NCI-H1417 treated with DMSO at 0.1 percent for 48 hours (cell line): ENCODE results near the gene PPME1.

Experiments used
- DNase-seq: peaks from one replicate; lab custom pipeline; 2025; lab: John Stamatoyannopoulos, UW

PPME1 gene

DNA sequence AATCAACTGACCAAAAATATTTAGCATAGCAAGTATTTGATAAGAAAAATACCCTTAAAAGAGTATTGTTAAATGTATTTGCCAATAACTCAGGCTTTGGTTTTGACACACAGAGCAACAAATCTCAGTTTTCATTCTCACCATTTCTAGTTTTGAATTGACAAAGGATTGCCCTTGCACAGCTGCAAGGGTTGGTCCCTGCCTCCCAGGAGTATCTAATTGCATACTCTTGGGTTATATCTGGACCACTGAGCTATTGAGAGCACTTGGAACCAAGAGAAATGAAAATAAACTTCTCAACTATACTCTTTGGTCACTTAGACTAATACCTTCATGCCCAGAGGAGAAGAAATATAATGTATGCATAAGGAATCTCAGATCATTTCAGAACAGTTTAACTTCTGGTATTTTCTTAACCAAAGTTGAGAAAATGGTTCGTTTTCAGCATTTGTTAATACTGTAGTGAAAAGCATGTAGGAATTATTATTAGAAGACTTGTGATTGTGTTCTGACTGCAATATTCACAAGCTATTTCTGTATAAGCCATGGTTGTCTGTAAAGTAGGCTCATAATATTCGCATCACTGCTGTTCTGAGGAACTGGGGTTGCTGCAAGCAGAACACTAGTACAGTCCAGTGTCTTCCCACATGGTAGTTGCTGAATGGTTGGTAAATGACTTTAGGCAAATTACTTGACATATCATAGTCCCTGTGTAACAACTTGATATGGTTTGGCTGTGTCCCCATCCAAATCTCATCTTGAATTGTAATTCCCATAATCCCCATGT is 8.2 kb upstream of the PPME1 start:
- no peak for DNase-seq

DNA sequence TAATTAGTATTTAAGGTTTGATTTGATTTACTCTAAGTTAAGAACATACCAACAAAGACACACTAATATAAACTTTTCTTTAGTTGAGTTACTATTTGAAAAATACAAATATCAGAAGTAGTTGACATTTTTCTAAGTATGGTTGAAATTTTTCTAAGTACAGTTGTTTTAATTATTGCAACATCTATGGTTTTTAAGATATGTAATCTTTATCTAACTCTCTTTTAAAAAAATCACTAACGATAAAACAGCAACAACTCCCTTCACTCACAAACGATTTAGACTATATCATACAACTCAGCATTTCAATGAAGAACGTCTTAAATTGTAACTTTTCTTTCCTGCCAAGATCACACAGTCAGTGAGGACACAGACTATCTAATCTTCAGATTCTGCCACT is 2.3 kb upstream of the PPME1 start:
- no peak for DNase-seq

DNA sequence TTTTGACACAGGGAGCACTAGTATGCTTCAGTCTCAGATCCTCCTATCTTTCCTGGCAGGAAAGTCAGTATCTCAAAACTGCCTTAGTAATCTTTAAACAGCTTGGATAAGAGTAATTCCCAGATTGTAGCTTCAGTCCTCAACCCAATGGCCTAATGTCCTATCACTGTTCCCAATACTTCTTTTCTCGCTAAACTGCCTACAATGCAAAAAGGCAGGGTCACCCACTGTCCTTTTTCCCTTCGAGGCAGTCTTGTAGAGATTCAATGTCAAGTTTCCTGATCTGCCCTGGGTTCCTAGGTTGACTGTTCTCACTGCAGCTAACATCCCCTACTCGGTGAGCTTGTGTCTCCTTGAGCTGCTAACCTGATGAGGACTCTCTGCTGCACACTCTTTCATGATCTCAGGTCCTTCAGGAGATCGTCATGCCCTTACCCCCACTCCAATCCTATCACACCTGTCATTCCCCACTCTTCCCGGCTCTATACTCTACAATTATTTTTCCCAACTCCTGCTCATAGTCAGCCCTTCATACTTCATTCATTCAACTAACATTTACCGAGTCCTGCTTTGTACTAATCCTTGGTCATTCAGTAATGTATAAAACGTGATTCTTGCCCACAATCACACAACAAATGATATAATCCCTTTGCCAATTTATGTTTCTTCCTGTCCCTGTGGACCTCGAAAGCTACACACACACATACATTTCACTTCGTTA is 1.2 kb upstream of the PPME1 start:
- no peak for DNase-seq

DNA sequence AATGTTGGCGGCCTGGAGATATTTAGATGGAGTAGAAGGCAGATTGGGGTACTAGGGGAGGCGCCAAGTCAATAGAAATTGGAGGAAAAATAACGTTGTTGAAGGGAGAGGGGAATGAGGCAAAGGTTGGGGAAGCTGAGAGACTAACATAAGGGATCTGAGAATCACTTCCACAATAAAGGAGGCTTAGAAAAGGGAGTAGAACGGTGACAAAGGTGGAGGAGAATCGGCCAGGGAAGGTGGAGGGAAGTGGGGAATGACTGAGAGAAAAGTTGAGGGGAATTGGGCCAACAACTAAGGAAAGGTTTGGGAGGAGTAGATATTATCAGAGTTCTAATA is 510 bp downstream of the PPME1 start:
- no peak for DNase-seq

DNA sequence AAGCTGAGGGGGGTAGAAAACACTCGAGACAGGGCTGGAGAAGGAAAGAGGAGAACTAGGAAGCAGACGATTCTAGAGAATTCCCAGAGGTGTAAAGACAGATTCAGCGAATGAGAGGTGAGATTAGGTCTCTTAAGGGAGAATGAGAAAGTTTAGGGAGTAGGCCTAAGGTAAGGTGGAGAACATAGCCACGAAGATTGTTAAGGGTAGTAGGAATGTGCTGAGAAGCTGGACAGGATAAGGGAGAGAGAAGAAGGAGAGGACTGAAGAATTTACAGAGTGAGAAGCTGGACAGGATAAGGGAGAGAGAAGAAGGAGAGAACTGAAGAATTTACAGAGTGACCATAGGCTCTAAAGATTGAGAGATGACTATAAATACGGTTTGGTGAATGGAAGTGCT is 908 bp downstream of the PPME1 start:
- no peak for DNase-seq

DNA sequence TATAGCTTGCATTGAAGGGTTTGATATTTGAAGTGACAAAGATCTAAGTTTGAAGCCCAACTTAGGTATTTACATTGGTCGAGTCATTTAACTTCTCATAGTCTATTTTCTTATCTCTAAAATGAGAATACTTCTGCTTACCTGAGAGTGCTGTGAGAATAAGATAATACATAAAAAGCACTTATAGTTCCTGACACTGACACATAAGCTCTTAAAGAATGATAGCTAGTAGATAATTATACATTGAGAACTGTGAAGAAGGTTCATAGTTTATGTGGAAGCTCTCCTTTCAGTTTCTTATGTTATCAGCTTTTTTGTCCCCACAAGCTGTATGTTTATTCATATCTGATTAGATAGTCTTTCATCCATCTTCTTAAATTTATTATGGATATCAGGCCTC is 4.8 kb downstream of the PPME1 start:
- no peak for DNase-seq

DNA sequence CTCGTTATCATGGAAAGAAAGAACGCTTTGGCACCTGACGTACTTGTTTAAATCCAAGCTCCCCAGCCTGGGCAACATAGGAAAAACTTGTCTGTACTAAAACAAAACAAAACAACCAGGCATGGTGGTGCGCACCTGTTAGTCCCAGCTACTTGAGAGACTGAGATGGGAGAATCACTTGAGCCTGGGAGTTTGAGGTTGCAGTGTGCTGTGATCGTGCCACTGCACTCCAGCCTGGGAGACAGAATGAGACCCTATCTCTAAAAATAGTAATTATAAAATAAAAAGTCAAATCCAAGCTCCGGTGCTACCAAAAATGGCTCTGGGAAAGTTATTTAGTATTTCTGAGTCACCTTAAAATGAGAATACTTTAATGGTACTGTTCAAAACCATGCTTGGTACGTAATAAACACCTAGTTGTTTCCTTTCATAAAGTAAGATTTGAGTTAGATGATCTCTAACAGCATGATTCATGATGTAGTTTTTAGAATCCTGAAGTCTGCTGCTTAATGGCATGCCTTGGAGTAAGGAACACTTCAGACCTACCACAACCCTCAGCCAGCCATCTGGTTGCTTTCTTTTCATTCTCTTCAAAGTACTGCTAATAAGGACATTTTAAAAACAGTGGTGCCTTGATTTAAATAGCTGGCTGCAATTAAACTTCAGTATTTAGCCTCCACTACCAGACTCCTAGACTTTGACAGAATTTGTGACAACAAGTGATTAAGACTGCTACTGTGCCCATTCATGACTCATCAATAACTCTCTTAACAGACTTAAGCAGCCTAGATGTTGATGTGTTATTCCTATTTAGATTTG is 8.4 kb downstream of the PPME1 start:
- DNase-seq: no peak

DNA sequence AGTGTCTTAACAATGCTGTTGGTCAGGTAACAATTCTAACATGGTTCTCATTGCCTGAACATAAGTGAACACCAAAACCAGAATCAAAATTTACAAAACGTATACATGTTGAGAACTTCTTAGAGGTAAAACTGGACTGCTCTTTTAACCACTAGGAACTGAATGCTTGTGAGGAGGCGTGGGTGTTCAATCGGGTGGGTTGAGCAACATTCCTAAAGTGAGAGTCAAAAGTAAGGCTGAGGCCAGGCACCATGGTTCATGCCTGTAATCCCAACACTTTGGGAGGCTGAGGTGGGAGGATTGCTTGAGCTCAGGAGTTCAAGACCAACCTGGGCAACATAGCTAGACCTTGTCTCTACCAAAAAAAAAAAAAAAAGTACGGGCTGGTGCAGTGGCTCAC is 11.5 kb downstream of the PPME1 start:
- no peak for DNase-seq

DNA sequence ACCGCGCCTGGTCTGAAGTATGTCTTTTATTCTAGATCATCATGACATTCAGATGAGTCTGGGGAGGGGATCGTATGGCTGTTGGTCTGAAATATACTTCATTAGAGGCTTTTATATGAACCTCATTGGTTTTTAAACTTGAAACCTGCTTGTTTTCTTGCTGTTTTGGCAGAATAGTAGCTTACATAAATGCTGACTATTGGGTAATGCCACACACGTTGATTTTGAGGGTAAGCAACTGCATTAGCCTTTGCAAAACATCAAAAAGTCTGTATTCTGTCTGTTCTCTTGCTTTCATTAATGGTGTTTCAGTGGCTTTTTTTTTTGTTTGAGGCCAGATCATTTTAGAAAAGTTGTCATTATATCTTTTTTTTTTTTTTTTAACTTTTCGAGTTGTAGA is 14.2 kb downstream of the PPME1 start:
- no peak for DNase-seq

DNA sequence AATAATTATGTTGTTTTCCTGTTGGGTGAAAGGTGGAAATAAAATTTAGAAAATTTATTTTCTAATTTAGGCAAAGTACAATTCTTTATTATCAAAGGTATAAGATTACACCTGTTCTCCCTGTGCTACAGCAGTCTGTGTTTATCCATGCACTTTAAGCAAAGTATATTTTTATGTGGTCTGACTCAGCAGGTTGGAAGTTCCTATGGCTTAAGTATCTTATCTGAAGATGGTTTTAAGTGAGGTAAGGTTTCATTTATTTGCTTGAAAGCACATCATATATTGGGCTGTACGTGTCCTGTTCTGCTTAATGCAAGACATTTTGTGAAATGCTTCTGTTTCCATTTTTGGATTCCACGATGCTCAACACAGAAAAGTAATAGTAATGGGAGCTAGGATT is 14.6 kb downstream of the PPME1 start:
- DNase-seq: no peak

DNA sequence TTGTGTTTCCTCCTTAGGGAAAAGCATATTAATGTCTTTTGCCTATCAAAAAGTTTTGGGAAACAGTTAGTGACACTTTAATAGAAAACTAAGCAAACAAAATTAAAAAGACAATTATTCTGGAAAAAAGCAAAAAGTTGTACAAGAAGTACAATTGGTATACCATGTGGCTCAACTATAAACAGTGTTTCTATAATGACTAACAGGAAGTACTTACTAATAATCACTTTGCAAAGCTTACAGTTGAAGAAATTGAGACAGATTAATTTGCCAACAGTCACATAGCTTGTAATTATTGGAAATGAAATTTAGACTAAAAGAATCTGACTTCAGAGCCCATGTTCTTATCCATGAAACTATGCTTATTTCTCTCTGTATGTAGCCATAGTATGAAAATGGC is 24.7 kb downstream of the PPME1 start:
- no peak for DNase-seq

DNA sequence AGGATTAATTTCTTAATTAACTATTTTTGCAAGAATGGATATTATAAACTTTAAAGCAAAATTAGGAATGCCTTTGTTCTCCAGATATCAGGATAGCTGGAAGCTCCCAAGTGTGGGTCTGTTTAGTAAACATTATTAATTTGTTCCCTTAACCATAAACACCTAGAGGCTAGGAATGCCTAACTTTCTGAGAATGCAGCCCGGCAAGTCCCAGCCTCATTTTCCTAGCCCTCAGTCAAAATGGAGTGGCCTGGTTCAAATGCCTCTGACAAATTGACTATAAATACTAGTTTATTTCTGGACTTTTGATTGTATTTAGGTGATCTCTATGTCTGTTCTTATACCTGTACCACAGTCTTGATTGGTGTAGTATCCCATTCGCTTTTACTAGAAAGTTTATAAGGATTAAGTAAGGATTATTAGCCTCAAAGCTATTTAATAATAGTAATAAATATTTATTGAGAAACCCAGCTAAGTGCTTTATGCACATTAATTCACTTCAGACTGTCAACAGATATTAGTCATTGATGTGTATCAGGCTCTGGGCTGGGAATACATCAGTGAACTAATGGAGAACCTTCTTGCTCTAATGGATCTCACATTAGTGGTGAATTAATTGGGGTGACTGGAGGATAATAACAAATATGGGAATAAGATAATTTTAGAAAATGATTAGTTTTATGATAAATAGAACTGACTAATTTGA is 25.8 kb downstream of the PPME1 start:
- no peak for DNase-seq

DNA sequence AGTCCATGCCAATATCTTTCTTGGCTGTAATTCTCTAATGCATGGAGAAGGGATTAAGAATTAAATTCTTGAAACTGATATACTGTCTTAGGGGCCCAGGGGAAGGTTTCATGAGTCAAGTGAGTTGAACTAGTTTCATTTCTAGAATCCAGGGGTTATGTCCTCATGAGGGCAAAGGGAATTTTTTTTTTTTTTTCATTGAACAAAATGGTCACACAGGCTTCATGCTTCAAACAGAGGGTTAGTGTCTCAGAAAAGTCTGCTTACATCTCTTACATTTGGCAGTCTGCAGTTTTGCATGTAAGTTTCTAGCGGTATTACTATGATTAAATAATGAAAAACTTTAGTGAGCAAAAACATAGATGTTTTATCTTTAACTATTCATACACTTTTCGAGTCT is 32.9 kb downstream of the PPME1 start:
- no peak for DNase-seq

DNA sequence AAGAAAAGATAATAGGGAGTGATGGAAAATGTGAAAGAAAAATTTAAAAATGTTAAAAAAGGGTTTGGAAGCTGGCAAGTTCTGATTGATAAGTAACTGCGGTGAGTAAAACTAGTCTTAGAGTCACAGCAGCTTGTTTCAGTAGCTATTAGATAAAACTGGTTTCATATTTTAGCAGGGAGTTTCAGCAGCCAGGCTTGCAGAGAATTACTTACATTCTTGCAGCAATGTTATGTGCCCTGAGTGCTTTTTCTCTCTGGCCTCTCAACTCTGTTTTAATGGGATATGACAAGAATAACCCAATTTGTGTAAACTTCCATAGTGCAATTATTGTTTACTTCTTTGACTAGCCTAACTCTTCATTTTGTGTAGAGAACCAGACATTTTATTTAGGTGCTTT is 33.6 kb downstream of the PPME1 start:
- no peak for DNase-seq

DNA sequence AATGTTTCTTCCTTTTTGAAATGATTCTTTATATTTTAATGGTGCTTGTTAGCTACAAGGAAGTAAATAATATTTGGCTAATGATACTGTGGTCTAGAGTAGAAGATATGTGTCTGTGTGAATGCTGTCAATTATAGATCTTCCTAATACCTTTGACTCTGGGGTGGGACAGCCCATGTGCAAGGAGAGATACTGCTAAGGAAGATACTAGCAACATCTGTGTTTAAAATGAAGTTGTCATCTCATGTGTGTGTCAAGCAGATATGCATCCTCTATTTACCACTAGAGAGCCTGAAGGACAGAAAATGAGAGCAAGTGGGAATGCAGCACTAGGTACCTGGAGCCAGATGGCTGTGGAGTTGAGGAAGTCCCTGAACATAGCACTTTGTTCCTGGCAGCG is 34.1 kb downstream of the PPME1 start:
- DNase-seq: no peak

DNA sequence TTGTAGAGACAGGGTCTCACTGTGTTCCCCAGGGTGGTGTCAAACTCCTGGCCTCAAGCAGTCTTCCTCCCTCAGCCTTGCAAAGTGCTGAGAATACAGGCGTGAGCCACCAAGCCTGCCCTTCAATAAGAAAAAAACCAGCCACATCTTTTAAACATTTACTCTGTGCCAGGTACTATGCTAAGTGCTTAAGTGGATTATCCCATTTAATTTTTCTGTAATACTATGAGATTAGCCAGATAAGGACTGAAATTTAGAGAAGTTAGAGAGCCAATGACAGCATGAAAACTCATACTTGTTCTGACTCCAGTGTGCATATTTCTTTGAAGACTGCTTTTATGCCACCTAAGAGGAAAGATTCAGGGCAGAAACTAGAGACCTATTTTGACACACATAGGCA is 35.7 kb downstream of the PPME1 start:
- DNase-seq: no peak

DNA sequence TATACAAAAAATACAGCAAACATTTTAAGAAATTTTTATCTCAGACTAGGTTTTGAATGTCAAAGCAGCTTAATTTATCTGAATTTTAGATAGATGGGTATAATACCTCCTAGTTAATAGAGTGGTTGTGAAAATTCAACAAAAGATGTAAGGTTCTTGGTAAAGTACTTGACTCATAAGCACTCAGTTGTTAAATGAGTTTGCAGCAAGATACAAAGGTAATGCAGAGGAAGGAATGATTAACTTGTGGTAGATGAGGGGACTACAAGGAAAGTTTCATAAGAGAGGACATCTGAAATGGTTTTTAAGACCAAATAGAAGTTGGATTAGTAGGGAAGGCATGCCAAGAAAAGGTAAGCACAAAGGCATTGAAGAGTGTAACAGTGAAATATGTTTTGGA is 37.4 kb downstream of the PPME1 start:
- no peak for DNase-seq

DNA sequence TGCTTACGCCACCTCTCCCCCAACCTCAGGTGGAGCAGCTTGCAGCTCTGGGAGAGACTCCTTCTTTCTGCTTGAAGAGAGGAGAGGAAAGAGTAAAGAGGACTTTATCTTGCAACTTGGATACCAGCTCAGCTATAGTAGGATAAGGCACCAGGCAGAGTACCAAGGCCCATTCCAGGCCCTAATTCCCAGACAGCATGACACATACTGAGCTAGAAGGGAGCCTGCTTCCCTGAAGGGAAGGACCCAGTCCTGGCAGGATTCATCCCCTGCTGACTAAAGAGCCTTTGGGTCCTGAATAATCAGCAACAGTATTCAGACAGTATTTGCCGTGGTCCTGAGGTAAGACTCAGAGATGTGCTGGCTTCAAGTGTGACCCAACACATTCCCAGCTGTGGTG is 41.4 kb downstream of the PPME1 start:
- DNase-seq: no peak

DNA sequence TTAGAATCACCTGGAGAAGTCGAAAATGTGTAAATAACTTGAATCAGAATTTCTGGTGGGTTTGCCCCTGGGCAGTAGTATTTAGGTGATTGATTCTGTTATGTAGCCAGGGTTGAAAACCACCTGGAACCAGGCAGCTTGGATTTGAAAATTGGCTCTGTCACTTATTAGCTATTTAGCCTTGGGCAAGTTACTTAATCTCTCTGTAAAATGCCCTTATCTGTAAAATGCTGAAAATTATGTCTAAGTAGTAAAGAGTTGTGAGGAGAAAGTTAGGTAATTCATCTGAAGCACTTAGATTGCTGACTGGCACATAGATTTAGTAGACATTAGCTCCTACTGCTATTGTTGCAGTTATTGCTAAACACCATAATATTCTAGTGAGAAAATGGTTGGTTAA is 49.3 kb downstream of the PPME1 start:
- no peak for DNase-seq

DNA sequence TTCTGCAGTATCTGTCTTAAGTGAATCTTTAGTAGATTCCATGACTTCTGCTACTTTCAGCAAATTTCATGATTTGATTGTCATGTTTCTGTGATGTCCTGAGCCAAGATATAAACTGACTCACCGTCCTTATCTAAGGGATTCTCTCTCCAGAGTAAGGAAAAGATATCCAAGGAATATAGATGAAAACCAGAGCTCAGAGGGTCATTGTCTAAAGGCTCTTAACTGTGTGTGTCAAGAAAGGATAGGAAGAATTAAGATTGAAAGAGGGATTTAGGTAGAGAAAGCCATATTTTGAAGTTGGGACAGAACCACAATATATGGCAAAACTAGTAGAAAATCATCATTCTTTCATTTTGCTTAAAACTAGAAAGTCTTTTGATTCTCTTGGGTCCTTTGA is 50.7 kb downstream of the PPME1 start:
- no peak for DNase-seq

DNA sequence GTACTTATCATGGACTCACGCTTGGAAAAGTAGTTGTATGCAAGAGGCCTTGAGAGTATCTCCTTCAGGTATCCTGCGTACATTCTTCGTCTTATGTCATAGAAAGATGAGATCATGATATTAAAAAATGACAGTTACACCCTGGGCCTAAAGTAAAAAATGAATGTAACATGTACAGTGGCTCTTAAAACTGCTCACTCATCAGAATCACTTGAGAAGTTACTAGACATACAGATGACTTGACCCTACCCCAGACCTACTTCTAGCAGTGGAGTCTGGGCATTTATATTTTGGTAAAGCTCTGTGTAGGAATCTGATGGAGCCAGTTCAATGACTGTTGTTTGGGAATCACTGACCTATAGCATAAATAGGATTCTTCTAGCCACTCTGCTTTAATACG is 54.5 kb downstream of the PPME1 start:
- DNase-seq: no peak

DNA sequence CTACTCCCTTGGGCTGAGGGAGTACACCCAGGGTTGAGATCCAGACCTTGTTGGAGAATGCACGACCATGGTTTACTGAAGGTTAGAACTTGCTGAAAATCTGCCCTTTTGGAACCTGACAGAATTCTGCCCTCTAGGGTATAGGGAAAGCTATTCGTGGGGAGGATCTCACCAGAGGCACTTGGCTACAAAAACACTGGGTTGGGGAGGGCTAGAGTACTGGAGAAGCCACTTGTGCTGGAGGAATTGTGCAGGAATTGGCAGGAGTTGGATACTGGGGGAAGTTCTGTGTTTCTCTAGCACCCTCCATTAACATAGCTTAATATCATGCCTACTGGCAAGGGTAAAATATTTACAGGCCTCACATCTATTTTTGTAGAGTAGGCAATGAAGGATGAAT is 55.8 kb downstream of the PPME1 start:
- DNase-seq: no peak
